IMR-90 (cell line): ENCODE data around the gene TSC22D3. TPM values are rescaled to one million over a fixed set of nuclear protein-coding genes. Genes with fewer than 3 reads are reported as not detected.

Experiments
- ATAC-seq: fragments of 200-7000 bp; cut with Tn5 transposase; 2 replicates; pipeline ENCODE4 v1.9.1; 2020; ENCODE audit warnings: low read depth, mild to moderate bottlenecking, moderate library complexity
- BruUV-seq: library from RNA; stranded (reverse); fragments of 400-500 nt; replicated peaks from 2 replicates; lab custom pipeline; 2021; lab: Mats Ljungman, UMichigan
- CTCF ChIA-PET: fragments of 300-600 bp; formaldehyde crosslinking; extraction: SDS; loops from one replicate; lab custom pipeline; 2021; ENCODE audit warnings: antibody characterized with exemption; lab: Yijun Ruan, JAX
- POLR2A ChIA-PET: fragments of 300-600 bp; sonication (Branson Sonifier 250); formaldehyde crosslinking; loops from one replicate; lab custom pipeline; 2022; ENCODE audit warnings: antibody characterized with exemption; ENCODE audit not compliant: unreplicated experiment; lab: Charles Lee
- DNase-seq: peaks from one replicate; pipeline ENCODE4 v3.0.0; 2013
- H2AFZ ChIP-seq: replicated peaks from 2 replicates; pipeline ENCODE3; 2013; ENCODE audit warnings: low read length, mild to moderate bottlenecking; ENCODE audit not compliant: poor library complexity
- H2AK5ac ChIP-seq: 2 replicates; pipeline ENCODE4 v1.6.1; 2013; ENCODE audit warnings: low read depth, low read length, inconsistent platforms
- H2AK9ac ChIP-seq: replicated peaks from 2 replicates; pipeline ENCODE3; 2013; ENCODE audit warnings: mild to moderate bottlenecking, low read depth, low read length, moderate library complexity; ENCODE audit not compliant: poor library complexity
- H2BK120ac ChIP-seq: 2 replicates; pipeline ENCODE4 v1.6.1; 2013; ENCODE audit warnings: low read depth, low read length, inconsistent platforms
- H2BK15ac ChIP-seq: 3 replicates; pipeline ENCODE4 v1.6.1; 2013; ENCODE audit warnings: low read depth, low read length, inconsistent platforms
- H2BK20ac ChIP-seq: 2 replicates; pipeline ENCODE4 v1.6.1; 2013; ENCODE audit warnings: low read depth, mild to moderate bottlenecking, inconsistent platforms, low read length, moderate library complexity
- H2BK5ac ChIP-seq: 2 replicates; pipeline ENCODE4 v1.6.1; 2013; ENCODE audit warnings: mild to moderate bottlenecking, low read depth, low read length, inconsistent platforms; ENCODE audit not compliant: poor library complexity, severe bottlenecking
- H3K14ac ChIP-seq: replicated peaks from 2 replicates; pipeline ENCODE4 v1.6.1; 2013; ENCODE audit warnings: low read depth, low read length, inconsistent platforms
- H3K18ac ChIP-seq: 2 replicates; pipeline ENCODE4 v1.6.1; 2013; ENCODE audit warnings: low read depth, low read length, control low read depth
- H3K23ac ChIP-seq: 2 replicates; pipeline ENCODE4 v1.6.1; 2013; ENCODE audit warnings: low read depth, low read length, inconsistent platforms
- H3K27ac ChIP-seq: 2 replicates; pipeline ENCODE4 v1.5.1; 2013; ENCODE audit warnings: mild to moderate bottlenecking, control low read depth, low read length; ENCODE audit not compliant: insufficient read depth
- H3K27me3 ChIP-seq: 2 replicates; pipeline ENCODE4 v1.6.1; 2013; ENCODE audit warnings: low read length; ENCODE audit not compliant: control insufficient read depth, insufficient read depth
- H3K36me3 ChIP-seq: 2 replicates; pipeline ENCODE4 v1.6.1; 2013; ENCODE audit warnings: low read length, mixed read lengths; ENCODE audit not compliant: control insufficient read depth, insufficient read depth
- H3K4ac ChIP-seq: 2 replicates; pipeline ENCODE4 v1.6.1; 2013; ENCODE audit warnings: low read depth, low read length, inconsistent platforms
- H3K4me1 ChIP-seq: 2 replicates; pipeline ENCODE4 v1.6.1; 2013; ENCODE audit warnings: low read length, mixed read lengths; ENCODE audit not compliant: control insufficient read depth, insufficient read depth
- H3K4me2 ChIP-seq: 2 replicates; pipeline ENCODE4 v1.6.1; 2013; ENCODE audit warnings: low read depth, mild to moderate bottlenecking, control low read depth, low read length, moderate library complexity
- H3K4me3 ChIP-seq: 2 replicates; pipeline ENCODE4 v1.5.1; 2013; ENCODE audit warnings: low read depth, mild to moderate bottlenecking, control low read depth, low read length, moderate library complexity; ENCODE audit not compliant: insufficient read depth
- H3K56ac ChIP-seq: 2 replicates; pipeline ENCODE4 v1.6.1; 2013; ENCODE audit warnings: low read length, inconsistent platforms; ENCODE audit not compliant: insufficient read depth; ENCODE audit errors: extremely low read depth
- H3K79me1 ChIP-seq, 2 experiments: 2 replicates each; pipeline ENCODE4 v1.6.1; 2013; ENCODE audit warnings: low read length in 2 of 2, inconsistent platforms in 1 of 2, low read depth in 1 of 2
- H3K9ac ChIP-seq: 2 replicates; pipeline ENCODE4 v1.6.1; 2013; ENCODE audit warnings: low read depth, low read length, control low read depth
- H3K9me1 ChIP-seq: 2 replicates; pipeline ENCODE4 v1.6.1; 2013; ENCODE audit warnings: low read length, inconsistent platforms; ENCODE audit not compliant: insufficient read depth
- H3K9me3 ChIP-seq: 2 replicates; pipeline ENCODE4 v1.6.1; 2013; ENCODE audit warnings: low read length; ENCODE audit not compliant: control insufficient read depth, insufficient read depth
- H4K20me1 ChIP-seq: 2 replicates; pipeline ENCODE4 v1.6.1; 2013; ENCODE audit warnings: low read length, inconsistent platforms; ENCODE audit not compliant: insufficient read depth
- H4K5ac ChIP-seq: 2 replicates; pipeline ENCODE4 v1.6.1; 2013; ENCODE audit warnings: mild to moderate bottlenecking, low read depth, low read length, control low read depth
- H4K8ac ChIP-seq, 2 experiments: 2 replicates each; pipeline ENCODE4 v1.6.1; 2013; ENCODE audit warnings: low read depth in 2 of 2, low read length in 2 of 2, control low read depth in 1 of 2, inconsistent platforms in 1 of 2
- H4K91ac ChIP-seq: 2 replicates; pipeline ENCODE4 v1.6.1; 2013; ENCODE audit warnings: low read depth, low read length, inconsistent platforms; ENCODE audit not compliant: insufficient read depth
- BHLHE40 ChIP-seq: fragments of 150-350 bp; IDR thresholded peaks from 2 replicates; pipeline ENCODE4 v1.6.1; 2016; ENCODE audit warnings: mild to moderate bottlenecking, low read depth, low read length
- CHD1 ChIP-seq: IDR thresholded peaks from 2 replicates; pipeline ENCODE4 v1.6.1; 2012; ENCODE audit warnings: low read depth, low read length, improper control_type of control experiment
- ELK1 ChIP-seq: fragments of 150-350 bp; IDR thresholded peaks from 2 replicates; pipeline ENCODE4 v1.6.1; 2016; ENCODE audit warnings: low read depth, mild to moderate bottlenecking, low read length, moderate library complexity, borderline replicate concordance
- FOS ChIP-seq: fragments of 150-350 bp; IDR thresholded peaks from 2 replicates; pipeline ENCODE4 v1.6.1; 2016; ENCODE audit warnings: low read depth, low read length
- MAZ ChIP-seq: IDR thresholded peaks from 2 replicates; pipeline ENCODE4 v1.6.1; 2012; ENCODE audit warnings: low read depth, mild to moderate bottlenecking, low read length, improper control_type of control experiment, moderate library complexity, borderline replicate concordance
- MXI1 ChIP-seq: IDR thresholded peaks from 2 replicates; pipeline ENCODE4 v1.6.1; 2012; ENCODE audit warnings: low read depth, mild to moderate bottlenecking, low read length, moderate library complexity, borderline replicate concordance
- NFE2L2 ChIP-seq: fragments of 150-350 bp; IDR thresholded peaks from 2 replicates; pipeline ENCODE4 v1.6.1; 2016; ENCODE audit warnings: low read depth, mild to moderate bottlenecking, low read length
- RFX5 ChIP-seq: IDR thresholded peaks from 2 replicates; pipeline ENCODE4 v1.8.0; 2012; ENCODE audit warnings: low read depth, mild to moderate bottlenecking, low read length, moderate library complexity
- SMC3 ChIP-seq: fragments of 150-350 bp; IDR thresholded peaks from 2 replicates; pipeline ENCODE4 v1.6.1; 2016; ENCODE audit warnings: low read depth, mild to moderate bottlenecking, antibody characterized with exemption, low read length, moderate library complexity
- WGBS, 2 experiments: methylation state at CpG; one replicate each; pipeline versions ENCODE4 v1.1.5 to v1.1.7; 2013; ENCODE audit warnings: missing lambda C conversion rate in 2 of 2; ENCODE audit not compliant: insufficient read length in 1 of 2; ENCODE audit errors: extremely low coverage in 2 of 2; 5-methylcytosine and 5-hydroxymethylcytosine counted together
- dilution Hi-C: fragments of 300-500 bp; cut with HindIII; formaldehyde crosslinking; loops from one replicate; pipeline ENCODE4 v1.14.3; 2018; ENCODE audit warnings: low sequenced_read_pairs; ENCODE audit not compliant: unreplicated experiment
- in situ Hi-C: fragments of 300-500 bp; cut with MboI; formaldehyde crosslinking; loops from 3 replicates; pipeline ENCODE4 v1.14.3; 2019; ENCODE audit warnings: low sequenced_read_pairs, inconsistent platforms, mixed read lengths
- intact Hi-C: fragments of 100-400 bp; cut with micrococcal nuclease; formaldehyde crosslinking; loops from 2 replicates; pipeline ENCODE4 v1.10.0; 2022
- polyA plus RNA-seq, 3 experiments: library from polyadenylated mRNA; depleted of rRNA; stranded (reverse); fragments of >200 nt; gene quantifications; 2 replicates each; pipeline ENCODE4 v1.2.3, GENCODE V29; 2012; ENCODE audit warnings: low replicate concordance in 1 of 3
- total RNA-seq: library from RNA; depleted of rRNA; stranded (reverse); fragments of >200 nt; gene quantifications from 2 replicates; pipeline ENCODE4 v1.2.3, GENCODE V29; 2012
- TF ChIP-seq, protein P1 (sequence below): fragments of 150-350 bp; IDR thresholded peaks from 2 replicates; pipeline ENCODE4 v1.6.1; 2017; ENCODE audit warnings: mild to moderate bottlenecking, antibody characterized with exemption, low read length, low read depth

Gene TSC22D3
- total and polyA plus RNA-seq, 2 of the 4 experiments (the other 2 are of a cell fraction), result 9.9 to 14.0 TPM

- DNase-seq (no peak), ATAC-seq (no peak)
- H3K14ac ChIP-seq, result no peak overlapping the region
- H4K20me1 ChIP-seq, result no peaks in the 10 kb centered on the region; the same call in 1 of the 2 replicates
- H4K5ac ChIP-seq, result no peak overlapping the region
- no peak overlapping the region for H3K4me3 ChIP-seq
- no peaks in the 10 kb centered on the region for H3K9me3 ChIP-seq
- H3K18ac ChIP-seq, result no peak overlapping the region
- no peak overlapping the region for H4K8ac ChIP-seq
- no peak overlapping the region for H4K91ac ChIP-seq
- ChIA-PET CTCF (no interaction called here), POLR2A (no interaction called here)
- H2BK15ac ChIP-seq, result no peak overlapping the region
- TF ChIP-seq MAZ (no peak), ELK1 (no peak), RFX5 (no peak), BHLHE40 (no peak), MXI1 (no peak), NFE2L2 (no peak), FOS (no peak), SMC3 (no peak), CHD1 (no peak)
- TF ChIP-seq, protein P1, sequence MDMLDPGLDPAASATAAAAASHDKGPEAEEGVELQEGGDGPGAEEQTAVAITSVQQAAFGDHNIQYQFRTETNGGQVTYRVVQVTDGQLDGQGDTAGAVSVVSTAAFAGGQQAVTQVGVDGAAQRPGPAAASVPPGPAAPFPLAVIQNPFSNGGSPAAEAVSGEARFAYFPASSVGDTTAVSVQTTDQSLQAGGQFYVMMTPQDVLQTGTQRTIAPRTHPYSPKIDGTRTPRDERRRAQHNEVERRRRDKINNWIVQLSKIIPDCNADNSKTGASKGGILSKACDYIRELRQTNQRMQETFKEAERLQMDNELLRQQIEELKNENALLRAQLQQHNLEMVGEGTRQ, result no peak
- no peak overlapping the region for H2AFZ ChIP-seq
- no CpG with 5 or more reads among the region's 3 CpGs for WGBS, 2 experiments
- no peak overlapping the region for H2AK9ac ChIP-seq
- H3K9ac ChIP-seq, result no peak overlapping the region
- no peak overlapping the region for H2BK120ac ChIP-seq
- H3K9me1 ChIP-seq, result no peaks in the 10 kb centered on the region
- H2BK5ac ChIP-seq, result no peak overlapping the region
- H3K4me1 ChIP-seq, result no peaks in the 10 kb centered on the region
- no TSS peak for BruUV-seq
- H3K27ac ChIP-seq, result no peak overlapping the region
- in situ Hi-C loops (no loop called here), intact Hi-C loops (no loop called here), dilution Hi-C loops (no loop called here)
- H3K79me1 ChIP-seq, result no peaks in the 10 kb centered on the region
- no peaks in the 10 kb centered on the region for H3K36me3 ChIP-seq
- H2BK20ac ChIP-seq, result no peak overlapping the region
- H3K23ac ChIP-seq, result no peak overlapping the region
- H3K4ac ChIP-seq, result no peak overlapping the region
- no peak overlapping the region for H2AK5ac ChIP-seq
- H3K56ac ChIP-seq, result no peak overlapping the region
- H3K27me3 ChIP-seq, result peaks cover 66% of the 10 kb centered on the region
- no peak overlapping the region for H3K4me2 ChIP-seq
Observed at GRCh38 chrX:107755721-107756120, 19.9 kb downstream of the TSC22D3 start.
